H1 (cell line): ENCODE measurements around the gene RMC1. TPM values are rescaled to one million over a fixed set of nuclear protein-coding genes. Genes with fewer than 3 reads are reported as not detected.

Experiments used
- CTCF ChIA-PET: fragments of 300-600 bp; sonication (Branson Sonifier 250); formaldehyde crosslinking; loops from one replicate; lab custom pipeline; 2021; ENCODE audit not compliant: partially characterized antibody; lab: Charles Lee
- POLR2A ChIA-PET: fragments of 300-600 bp; sonication (Branson Sonifier 250); formaldehyde crosslinking; loops from one replicate; lab custom pipeline; 2021; ENCODE audit warnings: inconsistent platforms; ENCODE audit not compliant: partially characterized antibody; lab: Charles Lee
- DNase-seq, 2 experiments: peaks; one replicate each; pipeline versions ENCODE4 v3.0.0 to v3.0.0-alpha.2; 2010 to 2022; ENCODE audit warnings: low spot score in 2 of 2, low read depth in 1 of 2, mixed read lengths in 1 of 2
- FAIRE-seq: peaks from 2 replicates; lab custom pipeline; 2011; peaks lifted over from hg19 to GRCh38; lab: Jason Lieb, UNC
- H2AFZ ChIP-seq: 2 replicates; pipeline ENCODE4 v1.8.1; 2012; ENCODE audit warnings: low read length, inconsistent platforms
- H2AK5ac ChIP-seq: 2 replicates; pipeline ENCODE4 v1.6.1; 2013; ENCODE audit warnings: low read depth, low read length
- H2BK120ac ChIP-seq: replicated peaks from 2 replicates; pipeline ENCODE3; 2013; ENCODE audit warnings: low read depth, low read length, inconsistent platforms
- H2BK12ac ChIP-seq: 2 replicates; pipeline ENCODE4 v1.6.1; 2013; ENCODE audit warnings: low read depth, low read length
- H2BK15ac ChIP-seq: 2 replicates; pipeline ENCODE4 v1.6.1; 2013; ENCODE audit warnings: low read length
- H2BK20ac ChIP-seq: 2 replicates; pipeline ENCODE4 v1.6.1; 2013; ENCODE audit warnings: low read length
- H2BK5ac ChIP-seq: 2 replicates; pipeline ENCODE4 v1.6.1; 2013; ENCODE audit warnings: low read depth, low read length
- H3K14ac ChIP-seq: 2 replicates; pipeline ENCODE4 v1.6.1; 2013; ENCODE audit warnings: inconsistent platforms; ENCODE audit not compliant: insufficient read length
- H3K18ac ChIP-seq: 2 replicates; pipeline ENCODE4 v1.6.1; 2013; ENCODE audit warnings: low read length; ENCODE audit errors: extremely low read depth
- H3K23ac ChIP-seq: 2 replicates; pipeline ENCODE4 v1.6.1; 2013; ENCODE audit warnings: inconsistent platforms; ENCODE audit not compliant: insufficient read length
- H3K23me2 ChIP-seq: 2 replicates; pipeline ENCODE4 v1.6.1; 2013; ENCODE audit warnings: low read depth, low read length
- H3K27ac ChIP-seq: 2 replicates; pipeline ENCODE4 v1.6.1; 2011; ENCODE audit warnings: low read depth, low read length, inconsistent platforms
- H3K27me3 ChIP-seq, 4 experiments: replicated peaks in 1 of 4; 1 replicate in 1 of 4; 2 replicates in 3 of 4; pipeline versions ENCODE4 v1.6.1 to v1.8.1; 2011 to 2013; ENCODE audit warnings: low read length in 3 of 4, mild to moderate bottlenecking in 3 of 4, inconsistent platforms in 2 of 4, mixed read lengths in 2 of 4, moderate library complexity in 1 of 4; ENCODE audit not compliant: control insufficient read depth in 3 of 4, insufficient read depth in 3 of 4; ENCODE audit errors: extremely low read depth in 1 of 4
- H3K36me3 ChIP-seq, 4 experiments: 2 replicates each; pipeline versions ENCODE4 v1.6.1 to v1.8.1; 2011 to 2013; ENCODE audit warnings: mild to moderate bottlenecking in 4 of 4, low read length in 3 of 4, moderate library complexity in 2 of 4, control low read depth in 1 of 4, inconsistent platforms in 1 of 4; ENCODE audit not compliant: insufficient read depth in 4 of 4, control insufficient read depth in 2 of 4
- H3K4ac ChIP-seq: replicated peaks from 2 replicates; pipeline ENCODE3; 2013; ENCODE audit warnings: low read length, low read depth, mixed read lengths, inconsistent platforms; ENCODE audit not compliant: insufficient read length
- H3K4me1 ChIP-seq, 4 experiments: replicated peaks in 1 of 4; 1 replicate in 1 of 4; 2 replicates in 3 of 4; pipeline versions ENCODE4 v1.6.1 to v1.8.1; 2011 to 2013; ENCODE audit warnings: low read length in 3 of 4, inconsistent platforms in 2 of 4, mixed read lengths in 1 of 4; ENCODE audit not compliant: insufficient read depth in 4 of 4, control insufficient read depth in 3 of 4
- H3K4me2 ChIP-seq, 2 experiments: 2 replicates each; pipeline versions ENCODE4 v1.6.1 to v1.8.1; 2011 to 2013; ENCODE audit warnings: low read depth in 2 of 2, low read length in 2 of 2, control low read depth in 1 of 2, inconsistent platforms in 1 of 2, mild to moderate bottlenecking in 1 of 2; ENCODE audit not compliant: insufficient read depth in 1 of 2
- H3K4me3 ChIP-seq, 4 experiments: fragments of 200-600, 300-600 bp in 1 of 4; sonication (generic), shearing (Covaris generic), sonication (Bioruptor Twin) in 1 of 4; 2 replicates each; pipeline versions ENCODE4 v1.5.1 to v1.8.1; 2011 to 2016; ENCODE audit warnings: low read length in 4 of 4, low read depth in 3 of 4, control low read depth in 2 of 4, inconsistent platforms in 2 of 4, mild to moderate bottlenecking in 2 of 4, mixed read lengths in 1 of 4, moderate library complexity in 1 of 4; ENCODE audit not compliant: insufficient read depth in 2 of 4; ENCODE audit errors: extremely low read depth in 1 of 4
- H3K56ac ChIP-seq: replicated peaks from 2 replicates; pipeline ENCODE3; 2013; ENCODE audit warnings: low read depth, mild to moderate bottlenecking, mixed read lengths, low read length, inconsistent platforms; ENCODE audit not compliant: insufficient read length
- H3K79me1 ChIP-seq: 2 replicates; pipeline ENCODE4 v1.6.1; 2013; ENCODE audit warnings: low read depth, low read length, control low read depth
- H3K79me2 ChIP-seq, 2 experiments: 2 replicates each; pipeline versions ENCODE4 v1.6.1 to v1.8.1; 2012 to 2013; ENCODE audit warnings: low read length in 2 of 2, mild to moderate bottlenecking in 2 of 2, inconsistent platforms in 1 of 2; ENCODE audit not compliant: insufficient read depth in 2 of 2, control insufficient read depth in 1 of 2
- H3K9ac ChIP-seq, 4 experiments: replicated peaks in 1 of 4; 1 replicate in 1 of 4; 2 replicates in 3 of 4; pipeline versions ENCODE4 v1.6.1 to v1.8.1; 2011 to 2013; ENCODE audit warnings: low read depth in 3 of 4, low read length in 3 of 4, control low read depth in 2 of 4, mild to moderate bottlenecking in 2 of 4, moderate library complexity in 2 of 4, inconsistent platforms in 1 of 4; ENCODE audit errors: extremely low read depth in 1 of 4
- H3K9me3 ChIP-seq, 2 experiments: 2 replicates each; pipeline versions ENCODE4 v1.6.1 to v1.8.1; 2012 to 2013; ENCODE audit warnings: mild to moderate bottlenecking in 2 of 2, moderate library complexity in 2 of 2, control low read depth in 1 of 2, inconsistent platforms in 1 of 2, low read depth in 1 of 2, low read length in 1 of 2, mixed read lengths in 1 of 2; ENCODE audit not compliant: insufficient read depth in 2 of 2
- H4K20me1 ChIP-seq, 2 experiments: replicated peaks in 1 of 2; 2 replicates each; pipeline versions ENCODE3 to v1.8.1; 2011 to 2013; ENCODE audit warnings: inconsistent platforms in 2 of 2, low read length in 2 of 2, mild to moderate bottlenecking in 1 of 2; ENCODE audit not compliant: insufficient read depth in 2 of 2, control insufficient read depth in 1 of 2
- H4K5ac ChIP-seq: 2 replicates; pipeline ENCODE4 v1.6.1; 2013; ENCODE audit warnings: low read length, low read depth, mixed read lengths, inconsistent platforms; ENCODE audit not compliant: insufficient read length
- H4K8ac ChIP-seq: 2 replicates; pipeline ENCODE4 v1.8.0; 2013; ENCODE audit warnings: mild to moderate bottlenecking, moderate library complexity, low read length, inconsistent platforms; ENCODE audit not compliant: insufficient read depth; ENCODE audit errors: extremely low read depth
- H4K91ac ChIP-seq: replicated peaks from 2 replicates; pipeline ENCODE3; 2013; ENCODE audit warnings: low read length, mixed read lengths, inconsistent platforms; ENCODE audit not compliant: insufficient read length
- ATF2 ChIP-seq: IDR thresholded peaks from 2 replicates; pipeline ENCODE4 v1.6.1; 2012; ENCODE audit warnings: low read length, inconsistent platforms
- HDAC6 ChIP-seq: IDR thresholded peaks from one replicate; pipeline ENCODE4 v1.7.1; 2012; ENCODE audit warnings: low read depth, mild to moderate bottlenecking, inconsistent platforms, low read length, moderate library complexity
- MAFK ChIP-seq: IDR thresholded peaks from 2 replicates; pipeline ENCODE4 v1.6.1; 2012; ENCODE audit warnings: low read depth, mild to moderate bottlenecking, improper control_type of control experiment, low read length
- PHF8 ChIP-seq: fragments of 200-600 bp; sonication (generic); conservative IDR thresholded peaks from 2 replicates; pipeline ENCODE4 v1.7.1; 2012; ENCODE audit warnings: low read depth, mild to moderate bottlenecking, inconsistent platforms, low read length, moderate library complexity
- WGBS, 2 experiments: shearing (Covaris generic) in 1 of 2; methylation state at CpG; one replicate each; pipeline versions ENCODE4 v1.1.6 to v1.1.7; 2013 to 2015; ENCODE audit warnings: low lambda C conversion rate in 2 of 2, mixed read lengths in 2 of 2, inconsistent platforms in 1 of 2, low coverage in 1 of 2, missing lambda C conversion rate in 1 of 2; ENCODE audit not compliant: insufficient replicate concordance in 2 of 2, insufficient coverage in 1 of 2, insufficient read length in 1 of 2; ENCODE audit errors: extremely low coverage in 1 of 2, missing lambda C conversion rate in 1 of 2; 5-methylcytosine and 5-hydroxymethylcytosine counted together
- polyA plus RNA-seq, 7 experiments: library from polyadenylated mRNA; depleted of rRNA in 3 of 7; stranded (reverse) in 5 of 7; unstranded in 2 of 7; fragments of >200 nt in 5 of 7; fragments of 200-250 nt in 2 of 7; gene quantifications; 1 replicate in 5 of 7; 2 replicates in 1 of 7; 4 replicates in 1 of 7; pipeline versions ENCODE4 v1.2.1 to v1.2.3, GENCODE V29; 2011 to 2013; ENCODE audit warnings: missing spikeins in 2 of 7, mixed read lengths in 2 of 7
- total RNA-seq: library from RNA; stranded (reverse); fragmentation: NEBNext Ultra II Directional; extraction: Animal tissue kit (Norgen Biotek cat#: 25700); gene quantifications from 2 replicates; pipeline ENCODE4 v1.2.1, GENCODE V29; 2021

The RMC1 gene
- total and polyA plus RNA-seq, 2 of the 8 experiments (the other 6 are each of a cell fraction or from before 2014, with no cell fraction given), result 16.4 to 20.1 TPM

- peaks cover 0 to 3% of the 10 kb centered on the region in 2 experiments for H4K20me1 ChIP-seq
- H3K9me3 ChIP-seq, result no peaks in the 10 kb centered on the region
- DNase-seq (no peak), FAIRE-seq (no peak)
- H3K79me1 ChIP-seq, result no peaks in the 10 kb centered on the region
- no peak for TF ChIP-seq PHF8
- no peak for TF ChIP-seq MAFK
- no peak for TF ChIP-seq HDAC6
- TF ChIP-seq ATF2, result no peak
- no peak overlapping the region for H4K91ac ChIP-seq
- H2BK20ac ChIP-seq, result no peak overlapping the region
- no peak overlapping the region for H2AK5ac ChIP-seq
- no peaks in the 10 kb centered on the region for H3K4me1 ChIP-seq
- 0 out of 7 replicates have a peak overlapping the region, but pooled peaks of 1 of the 4 experiments have one; percentile 17 for H3K9ac ChIP-seq
- H2AFZ ChIP-seq, result no peak overlapping the region
- no peak overlapping the region for H2BK15ac ChIP-seq
- no peaks in the 10 kb centered on the region for H3K79me2 ChIP-seq
- WGBS, 2 experiments, result 90% methylated on average over 19 of the region's 19 CpGs; no CpG with 5 or more reads in 1 of the 2 experiments
- no peak overlapping the region for H3K14ac ChIP-seq
- no peak overlapping the region for H3K18ac ChIP-seq
- H3K36me3 ChIP-seq, result peaks cover 10 to 61% (median 38%) of the 10 kb centered on the region in 4 experiments; a peak in 7 of 8 replicates
- H3K4ac ChIP-seq, result no peak overlapping the region
- H4K5ac ChIP-seq, result no peak overlapping the region
- H3K27ac ChIP-seq, result no peak overlapping the region
- no peak overlapping the region for H2BK12ac ChIP-seq
- H4K8ac ChIP-seq, result no peak overlapping the region; the same call in 1 of the 2 replicates
- ChIA-PET CTCF (interaction anchor here (1.4 to 1.5 kb wide), 2 partner anchors 14 to 23 kb away, joined by 3 to 4 read pairs; no protein-coding TSS in a partner anchor), POLR2A (no interaction called here)
- H3K4me2 ChIP-seq, result no peak overlapping the region
- H2BK120ac ChIP-seq, result no peak overlapping the region
- no peak overlapping the region for H2BK5ac ChIP-seq
- H3K4me3 ChIP-seq, result no peak overlapping the region
- no peak overlapping the region for H3K56ac ChIP-seq
- H3K23me2 ChIP-seq, result no peaks in the 10 kb centered on the region
- H3K23ac ChIP-seq, result no peak overlapping the region
- H3K27me3 ChIP-seq, result no peaks in the 10 kb centered on the region
Observed at GRCh38 chr18:23556145-23556780, 53.0 kb downstream of the RMC1 start.
